ENCODE measurements around the gene CRISPLD2.

DNA sequence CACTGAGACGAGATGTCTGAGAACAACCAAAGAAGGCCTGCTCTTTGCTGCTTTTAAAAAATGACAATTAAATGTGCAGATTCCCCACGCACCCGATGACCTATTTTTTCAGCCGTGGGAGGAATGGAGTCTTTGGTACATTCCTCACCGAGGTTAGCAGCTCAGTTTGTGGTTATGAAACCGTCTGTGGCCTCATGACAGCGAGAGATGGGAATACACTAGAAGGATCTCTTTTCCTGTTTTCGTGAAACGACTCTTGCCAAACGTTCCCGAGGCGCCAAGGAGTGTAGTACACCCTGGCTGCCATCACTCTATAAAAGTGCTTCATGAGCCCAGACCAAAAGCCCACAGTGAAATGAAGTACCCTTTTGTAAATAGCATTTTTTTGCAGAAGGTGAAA lies 87.8 kb downstream of the CRISPLD2 start:
- TF ChIP-seq TARDBP (IDR thresholded peaks at IDR 0.05) (no peak), RAD21 (CRISPR knock-in tag; conservative IDR thresholded peaks at IDR 0.05 in 1 of 2, IDR thresholded peaks at IDR 0.05 in 1 of 2) (no peak), MECOM (CRISPR knock-in tag; IDR thresholded peaks at IDR 0.05) (no peak), SP1 (CRISPR knock-in tag; IDR thresholded peaks at IDR 0.05) (no peak), ZNF589 (CRISPR knock-in tag; IDR thresholded peaks at IDR 0.05; ENCODE audit: low read depth) (no peak)
